HG03460 (cell line): ENCODE results near the gene IQGAP2.

Experiments
- ATAC-seq: cut with Tn5 transposase; IDR thresholded peaks from one replicate; pipeline ENCODE4 v1.9.1; 2021; ENCODE audit not compliant: unreplicated experiment

IQGAP2 gene

DNA sequence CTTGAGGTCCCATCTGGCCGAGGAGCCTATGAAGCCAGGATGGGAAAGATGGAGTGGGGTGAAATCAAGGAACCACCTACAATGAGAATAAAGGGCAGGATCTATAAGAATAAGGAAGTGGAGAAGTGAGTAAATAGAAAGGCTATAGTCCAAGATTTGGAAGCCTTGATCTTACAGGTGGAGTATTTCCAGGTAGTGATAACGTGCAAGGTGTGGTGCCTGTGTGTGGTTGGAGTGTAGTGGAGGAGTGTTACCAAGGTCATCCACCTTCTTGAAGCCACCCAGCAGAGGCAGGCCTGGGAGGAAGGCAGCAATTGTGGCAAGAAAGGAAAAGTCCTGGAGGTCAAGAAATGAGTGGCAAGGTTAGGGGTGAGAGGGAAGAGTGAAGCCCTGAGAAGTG is 72.9 kb downstream of the IQGAP2 start:
- ATAC-seq: no peak

DNA sequence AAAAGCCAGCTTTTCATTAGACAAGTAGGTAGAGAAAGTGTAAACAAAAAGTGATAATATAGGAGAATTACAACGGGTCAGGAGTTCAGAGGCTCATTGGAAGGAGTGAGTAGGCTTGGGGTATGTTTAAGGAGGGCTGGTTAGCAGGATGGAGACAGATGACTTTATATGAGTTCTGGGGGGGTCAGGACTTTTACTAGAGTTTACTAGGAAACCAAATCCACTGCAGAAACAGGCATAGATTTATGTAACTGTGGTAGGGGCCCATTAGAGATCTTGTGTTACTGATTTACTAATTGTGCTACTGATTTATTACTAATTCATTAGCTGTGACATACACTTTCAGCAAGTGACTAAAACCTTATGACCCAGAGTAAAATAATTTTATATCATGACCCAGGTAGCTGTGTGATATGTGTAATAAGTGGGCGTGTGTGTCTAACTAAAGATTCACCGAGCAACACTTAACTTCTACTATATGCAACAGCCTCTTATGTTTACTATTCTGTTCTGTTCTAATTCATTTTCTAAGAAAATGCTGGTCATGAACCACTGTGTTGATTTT is 73.5 kb downstream of the IQGAP2 start:
- no peak for ATAC-seq

DNA sequence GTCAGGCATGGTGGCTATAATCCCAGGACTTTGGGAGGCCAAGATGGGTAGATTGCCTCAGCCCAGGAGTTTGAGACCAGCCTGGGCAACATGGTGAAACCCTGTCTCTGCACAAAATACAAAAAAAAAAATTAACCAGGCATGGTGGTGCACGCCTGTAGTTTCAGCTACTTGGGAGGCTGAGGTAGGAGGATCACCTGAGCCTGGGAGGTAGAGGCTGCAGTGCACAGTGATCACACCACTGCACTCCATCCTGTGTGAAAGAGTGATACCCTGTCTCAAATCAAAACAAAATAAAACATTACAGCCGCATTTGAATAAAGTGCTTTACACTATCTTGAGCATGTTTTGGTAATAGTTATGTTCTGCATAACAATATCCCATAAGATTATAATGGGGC is 74.0 kb downstream of the IQGAP2 start:
- ATAC-seq: no peak

DNA sequence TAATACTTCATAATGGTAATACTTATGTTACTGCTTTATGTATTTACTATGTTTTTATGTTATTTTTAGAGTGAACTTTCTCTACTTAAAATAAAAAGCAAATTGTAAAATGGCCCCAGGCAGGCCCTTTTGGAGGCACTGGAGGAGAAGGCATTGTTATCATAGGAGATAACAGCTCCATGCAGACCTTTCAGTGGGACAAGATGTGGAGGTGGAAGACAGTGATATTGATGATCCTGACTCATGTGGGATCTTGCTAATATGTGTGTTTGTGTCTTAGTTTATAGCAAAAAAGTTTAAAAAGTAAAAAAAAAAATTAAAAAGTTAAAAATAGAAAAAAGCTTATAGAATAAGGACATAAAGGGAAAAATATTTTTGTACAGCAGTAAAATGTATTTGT is 74.5 kb downstream of the IQGAP2 start:
- ATAC-seq: no peak

DNA sequence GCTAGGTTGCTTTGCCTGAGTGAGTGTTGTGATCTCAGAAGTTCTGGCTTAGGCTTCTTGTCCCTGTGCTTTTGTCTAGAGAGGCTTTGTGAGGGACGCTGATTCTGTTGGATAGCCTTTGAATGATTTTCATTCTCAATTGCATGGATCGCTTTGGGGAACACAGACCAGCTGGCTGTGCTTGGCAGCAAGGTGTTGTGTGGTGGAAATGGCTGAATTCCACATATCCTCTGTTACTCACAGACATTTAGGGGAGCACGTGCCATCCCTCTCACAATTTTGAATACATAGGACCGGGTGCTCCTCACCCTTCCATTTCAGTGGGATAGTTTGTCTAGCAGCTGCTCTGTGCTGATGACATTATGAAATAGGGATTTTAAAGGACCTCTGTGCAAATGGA is 76.2 kb downstream of the IQGAP2 start:
- ATAC-seq: no peak

DNA sequence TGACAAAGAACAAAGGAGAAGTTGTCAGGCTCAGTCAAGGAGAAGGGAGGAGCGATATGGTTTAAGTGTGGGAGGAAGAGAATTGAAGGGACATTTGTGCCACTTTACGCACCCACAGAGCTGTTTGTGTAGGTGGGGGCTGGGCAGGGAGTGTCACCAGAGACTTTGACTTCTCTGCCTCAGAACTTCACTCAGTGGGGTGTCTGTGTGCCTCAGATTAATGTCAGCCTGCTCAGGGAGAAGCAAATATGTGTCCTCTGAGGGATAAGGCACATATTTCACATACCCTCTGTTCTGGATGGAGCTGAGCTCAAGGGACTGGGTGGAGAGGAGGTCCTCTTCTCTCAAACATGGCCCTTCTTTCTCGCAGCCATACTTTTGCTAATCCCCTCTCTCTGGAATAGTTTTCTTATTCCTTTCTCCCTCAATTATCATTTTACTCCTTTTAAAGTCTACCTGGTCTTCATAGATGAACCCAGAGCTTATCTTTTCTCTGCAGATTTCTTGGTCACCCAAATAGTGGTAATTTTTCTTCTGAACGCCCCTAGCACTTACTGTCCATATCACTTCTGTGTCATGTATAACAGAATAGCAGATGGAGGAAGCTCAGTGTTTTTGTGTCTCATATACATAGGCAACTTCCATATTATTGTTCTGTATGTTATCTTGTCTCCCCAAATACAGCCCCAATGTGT is 77.0 kb downstream of the IQGAP2 start:
- no peak for ATAC-seq

DNA sequence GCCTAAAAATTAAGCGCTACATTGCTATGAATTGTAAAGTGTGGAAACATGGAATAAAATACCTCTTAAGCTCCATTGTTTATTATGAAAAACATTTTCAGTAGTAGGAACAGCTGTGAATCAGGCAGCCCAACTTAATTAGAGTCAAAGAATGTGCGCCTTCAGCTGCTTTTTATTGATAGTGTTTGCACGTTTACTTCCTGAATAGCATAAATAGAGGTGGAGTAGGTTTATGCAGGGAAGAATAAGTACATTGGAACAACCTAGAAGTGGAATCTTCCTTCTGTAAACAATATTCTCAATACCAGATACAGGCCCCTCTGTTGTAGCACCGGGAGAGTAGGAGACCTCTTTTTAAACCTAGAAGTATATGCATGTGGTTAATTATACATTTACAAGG is 79.9 kb downstream of the IQGAP2 start:
- no peak for ATAC-seq

DNA sequence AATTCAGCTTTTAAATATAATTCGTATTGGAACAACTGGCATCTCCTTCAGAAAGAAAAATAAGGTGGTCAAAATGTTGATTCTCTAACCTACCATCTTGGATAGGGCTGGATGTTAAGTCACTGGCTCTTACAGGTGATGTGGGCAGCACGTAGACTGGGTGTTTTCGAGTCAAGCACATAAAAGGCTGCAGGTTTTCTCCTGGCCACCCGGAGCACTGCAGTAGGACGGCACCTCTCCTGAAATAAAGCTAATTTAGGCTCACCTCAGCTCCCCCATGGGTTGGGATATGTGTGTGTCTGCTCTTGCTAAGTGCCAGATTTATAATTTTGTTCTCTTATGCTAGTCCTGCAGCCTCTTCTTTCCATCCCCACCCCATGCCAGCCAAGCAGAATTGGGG is 80.3 kb downstream of the IQGAP2 start:
- ATAC-seq: no peak

DNA sequence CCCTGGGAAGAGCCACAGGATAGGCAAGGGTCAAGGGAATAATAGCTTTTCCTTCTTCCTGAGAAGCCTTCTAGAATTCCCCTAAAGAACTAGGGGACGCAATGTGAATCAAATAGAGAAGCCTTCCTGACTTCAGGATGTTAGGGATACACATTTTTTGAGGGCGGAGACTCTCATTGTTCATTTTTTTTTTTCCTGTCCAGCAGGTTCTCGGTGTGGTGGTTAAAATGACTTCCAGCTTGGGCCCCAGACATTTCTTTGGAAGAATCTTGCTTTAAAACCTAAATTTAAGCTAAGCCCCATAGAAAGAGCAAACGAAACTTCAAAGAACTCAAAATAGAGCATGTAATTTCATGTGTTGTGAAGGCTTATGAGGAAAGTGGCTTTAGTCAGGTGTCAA is 80.8 kb downstream of the IQGAP2 start:
- ATAC-seq: no peak

DNA sequence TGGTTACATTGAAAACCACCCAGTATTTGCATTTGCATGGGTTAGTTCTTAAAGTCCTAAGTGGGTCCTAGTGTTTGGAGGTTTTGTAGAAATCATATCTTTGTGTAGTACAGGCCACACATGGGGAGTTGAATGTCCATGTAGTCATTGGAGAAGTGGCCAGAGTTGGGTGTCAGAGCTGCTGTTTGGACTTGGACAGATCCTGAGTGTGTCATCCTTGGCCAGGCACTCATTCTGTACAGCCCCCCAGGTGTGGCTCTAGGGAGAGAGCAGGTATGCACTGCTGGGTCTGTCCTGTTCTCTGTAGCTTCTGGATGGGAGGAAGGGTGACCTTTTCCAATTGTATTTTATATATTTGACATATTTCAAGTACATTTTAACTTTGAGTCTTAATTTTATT is 82.4 kb downstream of the IQGAP2 start:
- no peak for ATAC-seq

DNA sequence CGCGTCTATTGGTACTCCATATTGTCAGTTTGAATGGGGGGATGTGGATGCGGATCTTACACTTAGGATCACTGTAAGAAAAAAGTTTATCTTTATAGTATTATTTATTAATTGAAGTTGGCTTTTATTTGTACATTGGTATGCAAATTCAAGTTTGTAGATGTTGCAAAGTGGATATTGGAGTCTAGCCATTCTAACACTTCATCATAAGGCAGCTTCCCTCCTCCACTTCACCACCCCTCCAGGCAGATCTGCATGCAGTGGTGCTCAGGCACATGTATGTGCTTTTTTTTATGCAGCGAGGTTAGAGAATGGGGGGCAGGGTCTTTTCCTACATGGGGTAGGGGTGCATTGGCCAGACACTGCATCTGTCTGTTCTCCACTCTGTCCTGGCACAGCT is 84.3 kb downstream of the IQGAP2 start:
- no peak for ATAC-seq

DNA sequence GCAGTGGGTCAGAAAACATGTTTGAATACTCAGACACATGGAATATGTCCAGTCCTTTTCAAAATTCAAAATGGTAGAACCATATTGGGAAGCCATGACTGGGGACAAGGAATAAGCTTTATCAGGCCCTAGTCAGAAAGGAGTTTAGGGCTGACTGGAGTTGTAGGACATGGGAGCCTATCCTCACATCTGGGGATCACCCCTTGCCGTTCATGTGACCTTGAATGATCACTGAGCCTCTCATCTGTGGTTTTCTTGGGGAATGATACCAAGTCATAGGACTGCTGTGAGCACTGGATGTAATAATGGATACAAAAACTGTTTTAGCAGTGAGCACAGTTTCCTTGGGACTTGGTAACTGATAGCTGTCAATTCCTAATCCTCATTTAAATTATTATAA is 84.7 kb downstream of the IQGAP2 start:
- ATAC-seq: no peak

DNA sequence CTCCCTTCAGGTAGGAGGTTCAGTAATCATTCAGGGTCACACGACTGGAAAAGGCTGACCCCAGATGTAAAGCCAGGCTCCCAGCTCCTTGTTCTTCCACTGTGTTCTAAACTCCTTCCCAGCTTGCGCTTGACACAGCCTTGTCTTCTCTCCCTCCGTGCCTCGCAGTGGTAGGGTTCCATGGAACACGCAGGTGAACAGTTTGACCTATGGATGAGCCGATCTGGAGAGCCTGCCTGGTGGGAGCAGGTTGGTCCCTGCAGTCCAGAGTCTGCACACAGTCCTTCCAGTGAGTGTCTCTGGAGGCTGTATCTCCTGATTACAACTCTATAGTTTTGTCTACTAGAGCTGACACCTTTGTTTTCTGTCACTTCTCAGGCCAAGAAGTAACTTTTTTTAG is 85.9 kb downstream of the IQGAP2 start:
- ATAC-seq: no peak

DNA sequence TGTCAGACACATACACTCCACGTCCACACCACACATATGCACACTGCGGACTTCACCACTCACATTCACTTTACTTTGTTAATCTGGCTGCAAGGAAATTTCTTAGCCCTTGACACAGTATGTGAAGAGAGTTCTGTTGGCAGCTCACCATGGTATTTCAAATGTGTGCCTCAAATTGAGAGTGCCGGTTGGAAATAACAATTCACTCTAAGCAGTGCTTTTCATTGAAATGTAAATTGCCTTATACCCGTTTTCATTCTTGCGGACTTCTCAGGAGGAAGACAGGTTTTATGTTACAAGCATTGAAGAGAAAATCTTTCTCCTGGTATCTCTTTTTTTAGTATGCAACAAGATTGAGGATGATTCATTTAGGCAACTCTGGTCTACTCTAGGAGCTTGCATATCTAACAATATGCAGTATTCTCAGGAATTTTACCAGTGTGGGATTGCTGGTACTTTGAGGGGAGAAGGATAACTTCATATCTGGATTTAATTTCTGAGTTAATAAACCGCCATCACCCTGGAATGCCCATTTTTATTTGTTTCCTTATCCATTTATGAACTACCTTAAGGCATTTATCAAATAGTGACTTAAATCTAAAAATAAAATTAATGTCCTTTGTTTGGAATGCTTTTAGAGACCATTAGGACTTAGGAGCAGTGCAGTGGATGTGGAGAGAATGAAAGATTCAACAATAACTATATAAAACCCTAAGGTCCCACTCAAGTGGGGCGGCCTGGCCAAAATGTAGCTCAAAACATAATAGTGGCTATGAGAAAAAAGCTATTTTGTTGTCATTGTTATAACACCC is 87.0 kb downstream of the IQGAP2 start:
- ATAC-seq: no peak

DNA sequence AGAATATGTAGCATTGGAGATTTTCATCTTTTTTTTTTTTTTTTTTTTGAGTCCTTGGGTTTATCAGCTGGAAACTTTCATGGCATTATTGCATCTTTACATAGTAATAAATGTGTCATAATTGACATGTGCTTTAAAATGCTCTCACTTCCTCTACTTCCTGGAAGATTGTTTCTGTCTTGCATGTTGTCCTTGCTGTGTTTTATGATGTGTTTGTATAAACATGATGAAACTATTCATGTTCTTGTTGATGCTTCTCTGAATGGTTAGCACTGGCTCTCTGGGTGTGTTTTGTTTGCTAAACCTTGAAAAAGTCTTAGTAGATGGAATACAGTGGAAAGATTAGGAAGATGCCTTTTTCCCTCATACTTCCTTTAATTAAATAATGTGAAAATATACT is 87.9 kb downstream of the IQGAP2 start:
- ATAC-seq: no peak

DNA sequence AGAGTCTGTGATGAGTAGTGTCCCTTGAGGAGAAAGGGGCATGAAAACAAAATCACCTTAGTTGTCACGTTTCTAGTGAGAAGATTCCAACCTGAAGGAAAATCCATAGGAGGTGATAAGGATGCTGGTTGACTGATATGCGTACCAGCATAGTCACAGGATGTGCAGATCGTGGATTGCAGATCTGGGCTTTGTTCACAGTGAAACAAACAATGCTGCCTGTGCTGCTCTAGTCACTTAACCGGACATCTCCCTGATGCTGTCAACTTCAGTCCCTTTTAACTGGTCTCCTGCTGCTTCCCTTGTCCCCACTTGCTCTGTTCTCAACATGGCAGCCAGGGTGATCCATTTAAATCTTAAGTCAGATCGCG is 89.7 kb downstream of the IQGAP2 start:
- ATAC-seq: no peak

DNA sequence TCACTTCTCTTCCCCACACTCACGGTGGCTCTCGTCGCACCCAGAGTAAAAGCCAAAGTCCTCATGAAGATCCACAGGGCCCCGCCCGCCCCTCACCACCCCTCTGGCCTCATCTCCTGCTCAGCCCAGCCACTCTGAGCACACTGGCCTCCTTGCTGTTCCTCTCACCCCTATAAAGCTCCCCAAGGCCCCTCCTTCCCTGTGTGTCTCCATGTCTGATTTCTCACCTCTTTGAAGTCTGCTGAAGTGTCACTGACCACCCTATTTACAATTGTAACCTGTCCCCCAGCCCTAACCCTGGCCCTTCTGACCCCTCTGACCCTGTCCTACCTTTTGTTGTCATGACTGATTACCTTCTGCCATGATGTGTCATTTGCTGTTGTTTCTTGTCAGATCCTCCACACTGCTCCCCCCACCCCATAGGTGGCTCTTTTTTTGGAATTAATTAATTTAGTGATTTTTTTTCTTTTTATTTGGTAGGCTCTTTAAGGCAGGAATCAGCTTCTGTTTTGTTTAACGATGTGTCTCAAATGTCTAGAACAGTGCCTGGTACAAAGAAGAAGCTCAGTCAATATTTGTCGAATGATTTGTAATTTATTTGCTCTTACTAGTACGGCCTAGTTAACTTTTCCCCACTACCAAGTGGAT is 90.2 kb downstream of the IQGAP2 start:
- ATAC-seq: no peak

DNA sequence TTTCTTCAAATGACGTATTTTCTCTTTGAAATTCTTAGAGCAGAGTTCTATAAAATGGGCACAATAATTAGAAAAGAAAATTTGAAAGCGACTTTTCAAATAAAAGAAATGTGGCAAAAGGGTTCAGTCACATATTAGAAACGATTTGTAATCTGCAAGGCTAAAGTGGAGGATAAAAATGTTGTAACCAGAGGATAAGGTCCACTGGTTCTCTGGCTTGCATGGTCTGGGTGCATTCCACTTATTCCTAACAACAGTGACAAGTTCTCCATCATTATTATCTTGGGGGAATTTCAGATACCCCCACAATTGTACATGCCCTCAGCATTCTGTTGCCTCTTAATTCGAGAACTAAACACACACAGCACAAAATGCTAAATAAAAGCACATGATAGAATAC is 91.1 kb downstream of the IQGAP2 start:
- ATAC-seq: no peak

DNA sequence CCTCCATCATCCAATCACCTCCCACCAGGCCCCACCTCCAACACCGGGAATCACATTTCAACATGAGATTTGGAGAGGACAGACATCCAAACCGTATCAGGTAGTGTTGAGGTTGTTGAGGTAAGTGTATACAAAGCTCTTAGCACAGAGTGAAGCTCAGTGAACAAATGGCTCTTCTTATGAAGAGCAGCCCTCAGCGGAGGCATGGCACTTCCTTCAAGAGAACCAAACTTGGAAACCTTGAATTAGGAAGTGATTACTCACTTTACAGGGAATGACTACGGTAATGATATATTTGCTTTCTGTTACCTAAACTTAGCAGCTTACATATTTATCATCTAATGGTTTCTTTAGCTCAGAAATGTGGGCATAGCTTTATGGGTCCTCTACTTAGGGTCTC is 92.8 kb downstream of the IQGAP2 start:
- ATAC-seq: no peak

DNA sequence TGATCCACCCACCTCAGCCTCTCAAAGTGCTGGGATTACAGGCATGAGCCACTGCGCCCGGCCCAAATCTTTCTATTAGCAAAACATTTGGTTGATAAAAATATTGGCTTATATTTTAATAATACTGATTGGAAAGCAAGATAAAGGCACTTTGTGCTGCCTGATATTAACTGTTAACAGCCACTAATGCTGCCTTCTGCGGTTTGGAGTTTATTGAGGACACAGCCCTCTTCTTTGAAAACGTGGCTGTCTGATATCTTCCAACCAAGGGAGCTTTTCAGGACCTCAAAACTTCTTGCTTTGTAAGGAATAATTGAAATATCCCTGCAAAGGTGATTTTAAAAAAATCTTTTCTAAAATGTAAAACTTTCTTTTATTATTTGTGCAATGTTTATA is 94.0 kb downstream of the IQGAP2 start:
- ATAC-seq: no peak

DNA sequence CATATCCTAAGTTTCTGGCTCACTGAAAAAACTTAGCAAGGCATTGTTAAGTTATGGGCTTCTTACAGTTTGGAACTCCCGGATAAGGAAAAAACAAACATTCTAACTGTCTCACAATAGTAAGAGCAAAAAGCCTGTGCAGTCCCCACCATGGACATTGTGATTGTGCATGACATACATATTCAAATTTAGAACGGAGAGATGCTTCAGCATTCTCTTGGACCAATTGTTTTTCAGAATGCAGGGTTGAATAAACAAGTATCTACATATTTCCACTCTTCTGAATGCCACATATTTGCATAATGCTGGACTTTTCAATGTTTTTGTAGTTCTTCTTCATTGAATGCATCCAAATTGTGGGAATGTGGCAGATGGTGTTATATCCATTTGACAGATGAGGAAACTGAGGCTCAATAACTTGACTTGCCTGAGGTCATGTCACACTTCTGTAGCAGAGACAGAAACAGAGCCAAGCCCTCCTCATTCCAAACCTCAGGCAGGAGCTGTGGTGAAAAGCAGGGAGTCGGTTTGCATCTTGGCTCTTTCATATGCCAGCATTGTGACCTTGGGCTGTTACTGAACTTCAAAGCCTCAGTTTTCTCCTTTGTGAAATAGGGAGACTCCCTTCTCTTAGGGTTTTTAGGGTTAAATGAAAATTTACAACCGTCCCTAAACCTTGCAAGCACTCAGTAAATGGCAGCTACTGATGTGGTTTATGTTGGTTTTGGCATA is 95.1 kb downstream of the IQGAP2 start:
- ATAC-seq: no peak
